WTC11 (cell line): ENCODE measurements around the gene TMEM272. TPM values are rescaled to one million over a fixed set of nuclear protein-coding genes. Genes with fewer than 3 reads are reported as not detected.

Source experiments
- ATAC-seq: fragments of 200-7000 bp; cut with Tn5 transposase; 2 replicates; pipeline ENCODE4 v1.10.0; 2021; ENCODE audit warnings: mild to moderate bottlenecking, moderate library complexity
- Bru-seq: library from RNA; stranded (reverse); fragments of 400-500 nt; gene quantifications from one replicate; lab custom pipeline; 2021; lab: Mats Ljungman, UMichigan
- CTCF ChIA-PET: fragments of 300-600 bp; sonication (Branson Sonifier 250); formaldehyde crosslinking; loops from one replicate; lab custom pipeline; 2021; ENCODE audit warnings: antibody characterized with exemption; lab: Charles Lee
- POLR2A ChIA-PET: fragments of 350-600 bp; sonication (Branson Sonifier 250); formaldehyde crosslinking; loops from one replicate; lab custom pipeline; 2021; ENCODE audit warnings: antibody characterized with exemption; lab: Charles Lee
- DNase-seq: peaks from one replicate; pipeline ENCODE4 v3.0.0; 2021; ENCODE audit warnings: low spot score
- H3K27ac Mint-ChIP-seq: 2 replicates; pipeline ENCODE4 v1.8.0; 2021; ENCODE audit warnings: mixed read lengths
- H3K27me3 Mint-ChIP-seq: 2 replicates; pipeline ENCODE4 v1.8.0; 2021; ENCODE audit warnings: low read depth, mild to moderate bottlenecking, moderate library complexity, mixed read lengths
- H3K36me3 Mint-ChIP-seq: 2 replicates; pipeline ENCODE4 v1.8.0; 2021; ENCODE audit warnings: mixed read lengths
- H3K4me1 Mint-ChIP-seq: 2 replicates; pipeline ENCODE4 v1.8.0; 2022; ENCODE audit warnings: mixed read lengths
- H3K4me3 Mint-ChIP-seq: 2 replicates; pipeline ENCODE4 v1.8.0; 2021; ENCODE audit warnings: mild to moderate bottlenecking, moderate library complexity, mixed read lengths
- H3K9me3 Mint-ChIP-seq: 2 replicates; pipeline ENCODE4 v1.8.0; 2021; ENCODE audit warnings: mixed read lengths
- CDX4 ChIP-seq: fragments of 250-450 bp; sonication (Bioruptor Pico); IDR thresholded peaks from 2 replicates; pipeline ENCODE4 v1.9.0; 2021; ENCODE audit warnings: moderate library complexity, mild to moderate bottlenecking, inconsistent platforms, borderline replicate concordance
- E2F5 ChIP-seq: sonication (generic); formaldehyde crosslinking; IDR thresholded peaks from 2 replicates; pipeline ENCODE4 v1.8.1; 2022; ENCODE audit warnings: mild to moderate bottlenecking, moderate library complexity, missing genetic modification reagents
- GRHL2 ChIP-seq: fragments of 250-450 bp; sonication (Bioruptor Pico); IDR thresholded peaks from 2 replicates; pipeline ENCODE4 v1.8.0; 2022; ENCODE audit warnings: mild to moderate bottlenecking, moderate library complexity; ENCODE audit not compliant: insufficient replicate concordance, severe bottlenecking
- GTF2I ChIP-seq: fragments of 250-450 bp; sonication (Bioruptor Pico); conservative IDR thresholded peaks from 2 replicates; pipeline ENCODE4 v1.4.0; 2021; ENCODE audit warnings: mild to moderate bottlenecking
- KAT7 ChIP-seq: sonication (generic); formaldehyde crosslinking; IDR thresholded peaks from 2 replicates; pipeline ENCODE4 v1.8.1; 2023; ENCODE audit warnings: missing genetic modification reagents, mild to moderate bottlenecking, borderline replicate concordance
- NFYB ChIP-seq: sonication (generic); formaldehyde crosslinking; conservative IDR thresholded peaks from 2 replicates; pipeline ENCODE4 v1.8.0; 2022; ENCODE audit warnings: low read depth, missing genetic modification reagents
- RORB ChIP-seq: fragments of 250-450 bp; sonication (Bioruptor Pico); IDR thresholded peaks from 2 replicates; pipeline ENCODE4 v1.9.0; 2021; ENCODE audit warnings: mild to moderate bottlenecking
- TP53 ChIP-seq: sonication (generic); formaldehyde crosslinking; IDR thresholded peaks from 2 replicates; pipeline ENCODE4 v1.8.1; 2023; ENCODE audit warnings: mild to moderate bottlenecking, missing genetic modification reagents
- long read RNA-seq, 3 experiments: library from RNA in 1 of 3; library from capped mRNA in 1 of 3; library from polyadenylated mRNA in 1 of 3; unstranded in 2 of 3; stranded (forward) in 1 of 3; transcript quantifications; one replicate each; pipeline ENCODE4 v2.0.0, GENCODE V29; 2021
- total RNA-seq: library from RNA; stranded (reverse); gene quantifications from 3 replicates; pipeline ENCODE4 v1.2.3, GENCODE V29; 2021
- TF ChIP-seq, protein P1 (sequence below): sonication (generic); formaldehyde crosslinking; IDR thresholded peaks from 2 replicates; pipeline ENCODE4 v1.8.0; 2022; ENCODE audit warnings: mild to moderate bottlenecking, missing genetic modification reagents
- TF ChIP-seq, protein P2 (sequence below): fragments of 200-600 bp; IDR thresholded peaks from 2 replicates; pipeline ENCODE4 v1.8.0; 2022; ENCODE audit warnings: antibody characterized with exemption
- TF ChIP-seq, protein P3 (sequence below): fragments of 250-450 bp; sonication (Bioruptor Pico); IDR thresholded peaks from 2 replicates; pipeline ENCODE4 v1.9.0; 2021; ENCODE audit warnings: mild to moderate bottlenecking, borderline replicate concordance
- TF ChIP-seq, protein P4 (sequence below): sonication (generic); formaldehyde crosslinking; IDR thresholded peaks from 2 replicates; pipeline ENCODE4 v1.8.1; 2022; ENCODE audit warnings: low read depth, missing genetic modification reagents, borderline replicate concordance
- TF ChIP-seq, protein P5 (sequence below): fragments of 250-450 bp; sonication (Bioruptor Pico); conservative IDR thresholded peaks from 2 replicates; pipeline ENCODE4 v1.9.0; 2021; ENCODE audit warnings: mild to moderate bottlenecking
- TF ChIP-seq, protein P6 (sequence below): sonication (generic); formaldehyde crosslinking; IDR thresholded peaks from 2 replicates; pipeline ENCODE4 v1.8.1; 2022; ENCODE audit warnings: low read depth, mild to moderate bottlenecking, moderate library complexity, missing genetic modification reagents, borderline replicate concordance

TMEM272 gene
- total RNA-seq (0.09 to 0.21 TPM in 2 of 3 replicates, not detected in the other), Bru-seq, nascent RNA (percentile 38 among the genes with signal in this experiment)
- long read RNA-seq, experiment 1, result 0 reads
- long read RNA-seq, experiment 2, result 0 reads
- long read RNA-seq, experiment 3, result 0 reads

DNA sequence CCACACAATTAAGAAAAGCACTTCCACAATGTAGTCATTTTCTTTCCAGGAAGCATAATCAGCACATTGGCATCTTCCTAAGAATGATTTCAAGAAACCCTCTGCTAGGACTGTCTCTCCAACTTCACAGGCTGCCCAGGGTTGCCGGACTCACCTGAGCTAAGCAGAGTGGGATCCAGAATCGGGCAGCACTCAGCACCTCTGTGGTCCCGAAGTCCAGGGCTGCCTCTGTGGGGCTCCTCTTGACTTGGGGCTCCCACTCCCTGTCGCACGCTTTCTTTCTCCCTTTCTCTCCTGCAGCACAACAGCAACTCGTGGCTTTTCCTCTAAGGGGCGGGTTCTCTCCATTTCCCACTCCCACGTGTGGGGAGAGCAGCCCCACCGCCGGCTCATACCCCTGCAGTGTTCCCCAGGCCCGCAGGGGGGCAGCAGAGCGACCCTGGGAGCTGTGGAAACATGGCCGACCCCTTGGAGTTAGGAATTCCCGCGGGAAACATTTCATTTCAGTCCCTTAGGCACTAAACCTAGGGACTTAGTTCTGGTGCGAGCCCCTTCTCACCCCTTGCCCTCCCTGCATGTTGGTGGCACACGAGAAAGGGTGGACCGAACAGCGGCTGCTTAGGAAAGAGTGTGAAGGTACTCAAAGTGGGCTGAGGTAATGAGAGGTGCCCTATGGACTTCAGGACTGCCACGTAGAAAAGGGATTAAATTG lies at the start of gene TMEM272:
Gene TMEM272 (minus strand): TSS at position 316 of the 712 bp plus-strand sequence. CDS start 6,647 bp downstream, outside the sequence.
- H3K4me3 Mint-ChIP-seq, result no peak within 1 kb of the TSS
- POLR2A ChIA-PET, result no interaction called here
- TF ChIP-seq E2F5 (0 out of 2 replicates have a peak, but pooled peaks have one; percentile 26), RORB (no peak)
- TF ChIP-seq, protein P1, sequence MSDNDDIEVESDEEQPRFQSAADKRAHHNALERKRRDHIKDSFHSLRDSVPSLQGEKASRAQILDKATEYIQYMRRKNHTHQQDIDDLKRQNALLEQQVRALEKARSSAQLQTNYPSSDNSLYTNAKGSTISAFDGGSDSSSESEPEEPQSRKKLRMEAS (CRISPR knock-in tag), result peak; percentile 46; the same call in 1 of the 2 replicates
- TF ChIP-seq, protein P2, sequence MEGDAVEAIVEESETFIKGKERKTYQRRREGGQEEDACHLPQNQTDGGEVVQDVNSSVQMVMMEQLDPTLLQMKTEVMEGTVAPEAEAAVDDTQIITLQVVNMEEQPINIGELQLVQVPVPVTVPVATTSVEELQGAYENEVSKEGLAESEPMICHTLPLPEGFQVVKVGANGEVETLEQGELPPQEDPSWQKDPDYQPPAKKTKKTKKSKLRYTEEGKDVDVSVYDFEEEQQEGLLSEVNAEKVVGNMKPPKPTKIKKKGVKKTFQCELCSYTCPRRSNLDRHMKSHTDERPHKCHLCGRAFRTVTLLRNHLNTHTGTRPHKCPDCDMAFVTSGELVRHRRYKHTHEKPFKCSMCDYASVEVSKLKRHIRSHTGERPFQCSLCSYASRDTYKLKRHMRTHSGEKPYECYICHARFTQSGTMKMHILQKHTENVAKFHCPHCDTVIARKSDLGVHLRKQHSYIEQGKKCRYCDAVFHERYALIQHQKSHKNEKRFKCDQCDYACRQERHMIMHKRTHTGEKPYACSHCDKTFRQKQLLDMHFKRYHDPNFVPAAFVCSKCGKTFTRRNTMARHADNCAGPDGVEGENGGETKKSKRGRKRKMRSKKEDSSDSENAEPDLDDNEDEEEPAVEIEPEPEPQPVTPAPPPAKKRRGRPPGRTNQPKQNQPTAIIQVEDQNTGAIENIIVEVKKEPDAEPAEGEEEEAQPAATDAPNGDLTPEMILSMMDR, result peak; percentile 89
- H3K4me1 Mint-ChIP-seq, result peaks cover 4% of the 10 kb centered on the region; the same call in 1 of the 2 replicates
- ATAC-seq, result peak; percentile 73
- H3K9me3 Mint-ChIP-seq, result peaks cover 13% of the 10 kb centered on the region
- no peak within 1 kb of the TSS for H3K27ac Mint-ChIP-seq
- CTCF ChIA-PET, result interaction anchor here (0.5 to 2.4 kb wide), 27 partner anchors 9 to 391 kb away, joined by 3 to 18 read pairs (median 4); partner anchors contain the start of gene NEK5
- H3K36me3 Mint-ChIP-seq, result 0 out of 2 replicates have a peak, but pooled peaks cover 4% of the 10 kb centered on the region
- DNase-seq, result peak; percentile 81
- no peaks in the 10 kb centered on the region; the same call in 1 of the 2 replicates for H3K27me3 Mint-ChIP-seq

GRCh38 chr13:51894239-51894638 lies 49.3 kb upstream of the TMEM272 start:
- Mint-ChIP-seq H3K27me3 (no peaks in the 10 kb centered on the region), H3K4me1 (peaks cover 12% of the 10 kb centered on the region), H3K9me3 (peaks cover 4% of the 10 kb centered on the region), H3K4me3 (no peak overlapping the region), H3K36me3 (0 out of 2 replicates have a peak, but pooled peaks cover 3% of the 10 kb centered on the region), H3K27ac (no peak overlapping the region)
- peak; percentile 74 for ATAC-seq
- POLR2A ChIA-PET, result no interaction called here
- TF ChIP-seq, protein P3, sequence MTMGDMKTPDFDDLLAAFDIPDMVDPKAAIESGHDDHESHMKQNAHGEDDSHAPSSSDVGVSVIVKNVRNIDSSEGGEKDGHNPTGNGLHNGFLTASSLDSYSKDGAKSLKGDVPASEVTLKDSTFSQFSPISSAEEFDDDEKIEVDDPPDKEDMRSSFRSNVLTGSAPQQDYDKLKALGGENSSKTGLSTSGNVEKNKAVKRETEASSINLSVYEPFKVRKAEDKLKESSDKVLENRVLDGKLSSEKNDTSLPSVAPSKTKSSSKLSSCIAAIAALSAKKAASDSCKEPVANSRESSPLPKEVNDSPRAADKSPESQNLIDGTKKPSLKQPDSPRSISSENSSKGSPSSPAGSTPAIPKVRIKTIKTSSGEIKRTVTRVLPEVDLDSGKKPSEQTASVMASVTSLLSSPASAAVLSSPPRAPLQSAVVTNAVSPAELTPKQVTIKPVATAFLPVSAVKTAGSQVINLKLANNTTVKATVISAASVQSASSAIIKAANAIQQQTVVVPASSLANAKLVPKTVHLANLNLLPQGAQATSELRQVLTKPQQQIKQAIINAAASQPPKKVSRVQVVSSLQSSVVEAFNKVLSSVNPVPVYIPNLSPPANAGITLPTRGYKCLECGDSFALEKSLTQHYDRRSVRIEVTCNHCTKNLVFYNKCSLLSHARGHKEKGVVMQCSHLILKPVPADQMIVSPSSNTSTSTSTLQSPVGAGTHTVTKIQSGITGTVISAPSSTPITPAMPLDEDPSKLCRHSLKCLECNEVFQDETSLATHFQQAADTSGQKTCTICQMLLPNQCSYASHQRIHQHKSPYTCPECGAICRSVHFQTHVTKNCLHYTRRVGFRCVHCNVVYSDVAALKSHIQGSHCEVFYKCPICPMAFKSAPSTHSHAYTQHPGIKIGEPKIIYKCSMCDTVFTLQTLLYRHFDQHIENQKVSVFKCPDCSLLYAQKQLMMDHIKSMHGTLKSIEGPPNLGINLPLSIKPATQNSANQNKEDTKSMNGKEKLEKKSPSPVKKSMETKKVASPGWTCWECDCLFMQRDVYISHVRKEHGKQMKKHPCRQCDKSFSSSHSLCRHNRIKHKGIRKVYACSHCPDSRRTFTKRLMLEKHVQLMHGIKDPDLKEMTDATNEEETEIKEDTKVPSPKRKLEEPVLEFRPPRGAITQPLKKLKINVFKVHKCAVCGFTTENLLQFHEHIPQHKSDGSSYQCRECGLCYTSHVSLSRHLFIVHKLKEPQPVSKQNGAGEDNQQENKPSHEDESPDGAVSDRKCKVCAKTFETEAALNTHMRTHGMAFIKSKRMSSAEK, result no peak
- peak; percentile 71 for TF ChIP-seq NFYB
- TF ChIP-seq, protein P4, sequence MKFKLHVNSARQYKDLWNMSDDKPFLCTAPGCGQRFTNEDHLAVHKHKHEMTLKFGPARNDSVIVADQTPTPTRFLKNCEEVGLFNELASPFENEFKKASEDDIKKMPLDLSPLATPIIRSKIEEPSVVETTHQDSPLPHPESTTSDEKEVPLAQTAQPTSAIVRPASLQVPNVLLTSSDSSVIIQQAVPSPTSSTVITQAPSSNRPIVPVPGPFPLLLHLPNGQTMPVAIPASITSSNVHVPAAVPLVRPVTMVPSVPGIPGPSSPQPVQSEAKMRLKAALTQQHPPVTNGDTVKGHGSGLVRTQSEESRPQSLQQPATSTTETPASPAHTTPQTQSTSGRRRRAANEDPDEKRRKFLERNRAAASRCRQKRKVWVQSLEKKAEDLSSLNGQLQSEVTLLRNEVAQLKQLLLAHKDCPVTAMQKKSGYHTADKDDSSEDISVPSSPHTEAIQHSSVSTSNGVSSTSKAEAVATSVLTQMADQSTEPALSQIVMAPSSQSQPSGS (CRISPR knock-in tag), result no peak
- DNase-seq, result no peak
- CTCF ChIA-PET, result interaction anchor here (0.7 to 6.6 kb wide), 7 partner anchors 18 to 234 kb away, joined by 3 to 85 read pairs (median 12); partner anchors contain the start of genes NEK5 and TMEM272

DNA sequence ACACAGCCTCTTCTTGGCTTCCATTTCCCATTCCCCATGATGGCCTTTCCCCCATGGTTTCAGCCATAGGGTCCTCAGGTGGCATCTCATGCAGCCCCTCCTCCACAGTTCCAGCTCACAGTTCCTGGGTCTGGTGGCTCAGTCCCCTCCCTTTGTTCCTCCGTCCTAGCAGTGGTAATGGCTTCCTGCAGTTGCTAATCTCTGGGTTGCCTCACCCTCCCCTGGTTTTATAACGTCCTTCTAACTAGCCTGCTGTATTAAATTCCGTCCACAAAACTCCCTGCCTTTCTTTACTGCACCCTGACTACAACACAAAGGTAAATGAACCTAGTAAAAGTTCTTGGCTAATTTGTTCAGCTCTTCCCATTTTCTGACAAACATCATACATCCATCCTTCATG lies 47.7 kb upstream of the TMEM272 start:
- POLR2A ChIA-PET, result interaction anchor here (0.5 kb wide), 1 partner anchor 70 kb away, joined by 3 read pairs; no protein-coding TSS in a partner anchor
- Mint-ChIP-seq H3K27ac (no peak overlapping the region), H3K4me3 (no peak overlapping the region), H3K4me1 (peaks cover 12% of the 10 kb centered on the region), H3K27me3 (no peaks in the 10 kb centered on the region), H3K36me3 (0 out of 2 replicates have a peak, but pooled peaks cover 3% of the 10 kb centered on the region), H3K9me3 (peaks cover 6% of the 10 kb centered on the region)
- CTCF ChIA-PET, result interaction anchor here (2.4 to 6.6 kb wide), 2 partner anchors 21 to 235 kb away, joined by 12 to 85 read pairs; partner anchors contain the start of gene NEK5
- no peak for ATAC-seq
- no peak for DNase-seq
- TF ChIP-seq GRHL2 (no peak), CDX4 (CRISPR knock-in tag) (no peak), KAT7 (no peak), NFYB (no peak), GTF2I (CRISPR knock-in tag) (no peak), TP53 (CRISPR knock-in tag) (no peak)
- TF ChIP-seq, protein P1 (CRISPR knock-in tag), result no peak
- TF ChIP-seq, protein P5, sequence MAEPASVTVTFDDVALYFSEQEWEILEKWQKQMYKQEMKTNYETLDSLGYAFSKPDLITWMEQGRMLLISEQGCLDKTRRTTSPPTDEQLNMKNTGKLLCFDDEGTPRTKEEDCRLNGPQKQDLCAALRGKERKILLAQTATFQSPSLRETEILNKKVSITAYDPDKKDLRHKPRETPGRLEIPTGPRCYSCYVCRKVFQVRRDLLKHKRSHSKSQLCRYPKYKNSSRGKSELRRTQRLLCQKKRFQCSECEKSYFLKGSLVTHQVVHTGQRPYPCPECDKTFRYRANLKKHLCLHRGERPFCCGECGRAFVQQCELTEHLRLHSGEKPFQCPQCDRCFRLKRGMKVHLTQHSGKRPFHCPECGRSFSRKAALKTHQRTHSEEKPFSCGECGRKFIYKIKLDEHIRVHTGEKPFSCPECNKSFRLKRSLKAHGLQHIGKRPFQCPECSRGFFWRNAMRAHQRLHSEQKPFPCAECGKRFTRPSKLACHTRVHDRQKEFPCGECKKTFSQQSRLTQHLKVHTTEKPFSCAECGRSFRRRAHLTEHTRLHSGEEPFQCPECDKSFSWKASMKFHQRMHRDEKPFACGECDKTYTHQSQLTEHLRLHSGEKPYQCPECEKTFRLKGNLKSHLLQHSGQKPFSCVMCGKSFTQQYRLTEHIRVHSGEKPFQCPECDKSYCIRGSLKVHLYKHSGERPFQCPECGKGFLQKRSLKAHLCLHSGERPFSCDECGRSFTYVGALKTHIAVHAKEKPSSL, result no peak
- TF ChIP-seq, protein P6, sequence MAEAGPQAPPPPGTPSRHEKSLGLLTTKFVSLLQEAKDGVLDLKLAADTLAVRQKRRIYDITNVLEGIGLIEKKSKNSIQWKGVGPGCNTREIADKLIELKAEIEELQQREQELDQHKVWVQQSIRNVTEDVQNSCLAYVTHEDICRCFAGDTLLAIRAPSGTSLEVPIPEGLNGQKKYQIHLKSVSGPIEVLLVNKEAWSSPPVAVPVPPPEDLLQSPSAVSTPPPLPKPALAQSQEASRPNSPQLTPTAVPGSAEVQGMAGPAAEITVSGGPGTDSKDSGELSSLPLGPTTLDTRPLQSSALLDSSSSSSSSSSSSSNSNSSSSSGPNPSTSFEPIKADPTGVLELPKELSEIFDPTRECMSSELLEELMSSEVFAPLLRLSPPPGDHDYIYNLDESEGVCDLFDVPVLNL (CRISPR knock-in tag), result no peak
